ENCODE data around the gene LLGL2. TPM values are rescaled to one million over a fixed set of nuclear protein-coding genes. Genes with fewer than 3 reads are reported as not detected.

Gene LLGL2
- polyA plus RNA-seq, 1 donor, result 149 TPM

GRCh38 chr17:75540923-75541503, 15.5 kb downstream of the LLGL2 start:
- peaks cover 99% of the 10 kb centered on the region for H3K4me1 ChIP-seq (ENCODE audit: control insufficient read depth, insufficient read depth, low read length)

DNA sequence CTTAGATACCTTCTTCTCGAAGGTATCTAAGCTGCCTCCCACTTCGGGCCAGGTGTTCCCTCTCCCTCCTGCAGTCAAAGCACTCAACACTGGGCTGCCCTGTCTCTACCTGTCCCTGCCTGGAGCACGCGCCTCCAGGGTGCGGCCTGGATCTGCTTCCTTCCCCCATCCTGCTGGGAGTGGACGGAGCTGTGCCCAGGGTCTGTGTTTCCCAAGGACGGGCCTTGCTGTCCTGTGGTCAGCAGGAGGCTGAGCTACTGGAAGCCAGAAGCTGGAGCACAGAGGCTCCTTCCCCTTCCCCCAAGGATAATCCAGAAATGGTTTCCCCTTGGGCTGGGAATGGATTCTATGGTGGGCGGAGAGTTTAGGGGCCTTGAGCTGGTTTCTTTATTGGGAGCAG, 16.7 kb downstream of the LLGL2 start:
- peak in 1 of 2 donors; percentile 62 for DNase-seq
- peaks cover 32% of the 10 kb centered on the region for H3K36me3 ChIP-seq (ENCODE audit: control insufficient read depth, insufficient read depth, low read length)
- 40% methylated on average over 1 of the region's 8 CpGs for WGBS (ENCODE audit: insufficient coverage, low lambda C conversion rate)
- no peaks in the 10 kb centered on the region for H3K9me3 ChIP-seq (ENCODE audit: control insufficient read depth, low read depth, low read length)
- no peaks in the 10 kb centered on the region for H3K27me3 ChIP-seq (ENCODE audit: control insufficient read depth, insufficient read depth, low read length)
- H3K27ac ChIP-seq (ENCODE audit: low read length), result peak overlapping the region; percentile 95
- no peak overlapping the region for H3K4me3 ChIP-seq (ENCODE audit: low read length)
- peaks cover 90% of the 10 kb centered on the region for H3K4me1 ChIP-seq (ENCODE audit: control insufficient read depth, insufficient read depth, low read length)

More at GRCh38 chr17:75540923-75541503, 15.5 kb downstream of the LLGL2 start:
- DNase-seq, result no peak
- H3K9me3 ChIP-seq (ENCODE audit: control insufficient read depth, low read depth, low read length), result no peaks in the 10 kb centered on the region
- H3K27me3 ChIP-seq (ENCODE audit: control insufficient read depth, insufficient read depth, low read length), result no peaks in the 10 kb centered on the region
- WGBS (ENCODE audit: insufficient coverage, low lambda C conversion rate), result no CpG with 5 or more reads among the region's 4 CpGs
- H3K36me3 ChIP-seq (ENCODE audit: control insufficient read depth, insufficient read depth, low read length), result peaks cover 24% of the 10 kb centered on the region
- H3K27ac ChIP-seq (ENCODE audit: low read length), result peak overlapping the region; percentile 95
- H3K4me3 ChIP-seq (ENCODE audit: low read length), result no peak overlapping the region

- H3K4me1 ChIP-seq (ENCODE audit: control insufficient read depth, insufficient read depth, low read length), result peaks cover 90% of the 10 kb centered on the region
- H3K4me3 ChIP-seq (ENCODE audit: low read length), result peak overlapping the region; percentile 5
- no peaks in the 10 kb centered on the region for H3K9me3 ChIP-seq (ENCODE audit: control insufficient read depth, low read depth, low read length)
- peaks cover 33% of the 10 kb centered on the region for H3K36me3 ChIP-seq (ENCODE audit: control insufficient read depth, insufficient read depth, low read length)
- no CpG with 5 or more reads among the region's 15 CpGs for WGBS (ENCODE audit: insufficient coverage, low lambda C conversion rate)
- H3K27ac ChIP-seq (ENCODE audit: low read length), result peak overlapping the region; percentile 95
- no peaks in the 10 kb centered on the region for H3K27me3 ChIP-seq (ENCODE audit: control insufficient read depth, insufficient read depth, low read length)
- DNase-seq, result peak; percentile 65 to 83
These were observed 17.3 kb downstream of the LLGL2 start for GRCh38 chr17:75542728-75543336.

GRCh38 chr17:75544250-75544649, 18.8 kb downstream of the LLGL2 start:
- peaks cover 33% of the 10 kb centered on the region for H3K36me3 ChIP-seq (ENCODE audit: control insufficient read depth, insufficient read depth, low read length)
- H3K4me3 ChIP-seq (ENCODE audit: low read length), result no peak overlapping the region
- no CpG with 5 or more reads among the region's 8 CpGs for WGBS (ENCODE audit: insufficient coverage, low lambda C conversion rate)
- peak overlapping the region; percentile 22 for H3K27ac ChIP-seq (ENCODE audit: low read length)
- no peaks in the 10 kb centered on the region for H3K9me3 ChIP-seq (ENCODE audit: control insufficient read depth, low read depth, low read length)
- H3K27me3 ChIP-seq (ENCODE audit: control insufficient read depth, insufficient read depth, low read length), result no peaks in the 10 kb centered on the region
- DNase-seq, result no peak
- H3K4me1 ChIP-seq (ENCODE audit: control insufficient read depth, insufficient read depth, low read length), result peaks cover 89% of the 10 kb centered on the region

DNA sequence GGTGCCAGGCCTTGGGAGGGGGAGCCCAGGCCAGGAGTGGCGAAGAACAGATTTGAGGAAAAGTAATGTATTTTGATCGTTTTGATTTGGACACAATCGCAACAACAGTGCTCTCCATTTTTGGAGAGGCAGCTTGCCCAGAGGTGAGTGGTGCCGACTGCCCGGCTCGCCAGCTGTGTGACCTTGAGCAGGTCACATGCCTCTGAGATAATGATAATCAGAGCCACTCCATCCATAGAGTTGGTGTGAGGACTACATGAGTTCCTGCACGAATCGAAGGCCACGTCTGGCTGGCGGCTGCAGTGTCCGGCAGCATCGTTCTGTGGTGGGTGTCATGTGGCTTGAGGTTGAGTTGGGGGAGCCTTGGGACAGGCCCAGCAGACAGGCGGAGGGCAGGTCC, 20.7 kb downstream of the LLGL2 start:
- Histone ChIP-seq H3K27ac (ENCODE audit: low read length) (no peak overlapping the region), H3K9me3 (ENCODE audit: control insufficient read depth, low read depth, low read length) (no peaks in the 10 kb centered on the region), H3K4me1 (ENCODE audit: control insufficient read depth, insufficient read depth, low read length) (peaks cover 89% of the 10 kb centered on the region), H3K4me3 (ENCODE audit: low read length) (no peak overlapping the region), H3K36me3 (ENCODE audit: control insufficient read depth, insufficient read depth, low read length) (peaks cover 30% of the 10 kb centered on the region), H3K27me3 (ENCODE audit: control insufficient read depth, insufficient read depth, low read length) (no peaks in the 10 kb centered on the region)
- no CpG with 5 or more reads among the region's 13 CpGs for WGBS (ENCODE audit: insufficient coverage, low lambda C conversion rate)
- DNase-seq, result no peak

DNA sequence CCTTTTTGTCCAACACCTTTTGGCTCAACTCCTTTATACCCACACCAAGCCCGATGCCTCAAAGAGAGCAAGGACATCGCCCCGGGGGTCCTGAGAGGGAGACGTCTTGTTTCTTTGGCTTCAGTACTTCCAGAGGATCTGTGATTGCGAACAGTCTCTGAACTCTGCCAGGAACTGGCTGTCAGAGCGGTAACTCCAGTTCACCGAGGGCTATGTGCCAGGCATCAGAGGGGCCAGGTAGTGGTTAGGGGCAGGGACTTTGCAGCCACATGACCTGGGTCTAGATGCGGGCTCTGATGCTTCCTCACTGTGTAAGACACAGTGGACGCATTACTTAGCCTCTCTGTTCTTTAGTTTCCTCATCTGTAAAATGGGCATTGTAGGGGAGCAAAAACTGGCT, 21.6 kb downstream of the LLGL2 start:
- Histone ChIP-seq H3K27me3 (ENCODE audit: control insufficient read depth, insufficient read depth, low read length) (no peaks in the 10 kb centered on the region), H3K9me3 (ENCODE audit: control insufficient read depth, low read depth, low read length) (no peaks in the 10 kb centered on the region), H3K27ac (ENCODE audit: low read length) (no peak overlapping the region), H3K4me3 (ENCODE audit: low read length) (no peak overlapping the region), H3K4me1 (ENCODE audit: control insufficient read depth, insufficient read depth, low read length) (peaks cover 86% of the 10 kb centered on the region), H3K36me3 (ENCODE audit: control insufficient read depth, insufficient read depth, low read length) (peaks cover 34% of the 10 kb centered on the region)
- no peak for DNase-seq
- WGBS (ENCODE audit: insufficient coverage, low lambda C conversion rate), result no CpG with 5 or more reads among the region's 9 CpGs

DNA sequence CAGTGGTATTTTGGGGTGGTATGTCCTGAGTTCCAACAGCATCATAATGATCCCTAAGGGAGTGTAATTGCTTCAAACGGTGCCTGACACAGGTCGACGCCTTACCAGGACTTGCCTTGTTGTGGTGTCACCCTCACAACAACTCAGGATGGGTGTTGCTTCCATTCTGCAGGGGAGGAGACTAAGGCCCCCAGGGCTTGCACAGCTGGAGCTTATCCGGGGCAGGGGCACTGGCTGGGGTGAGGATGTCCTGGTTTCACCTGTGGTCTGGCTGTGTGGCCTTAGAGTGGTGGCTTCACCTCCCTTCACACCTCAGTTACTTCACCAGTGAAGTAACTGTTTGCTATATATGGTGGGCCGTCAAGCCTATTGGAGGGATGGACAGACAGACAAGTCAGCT, 23.3 kb downstream of the LLGL2 start:
- Histone ChIP-seq H3K27me3 (ENCODE audit: control insufficient read depth, insufficient read depth, low read length) (no peaks in the 10 kb centered on the region), H3K9me3 (ENCODE audit: control insufficient read depth, low read depth, low read length) (no peaks in the 10 kb centered on the region), H3K27ac (ENCODE audit: low read length) (peak overlapping the region; percentile 100), H3K4me3 (ENCODE audit: low read length) (no peak overlapping the region), H3K4me1 (ENCODE audit: control insufficient read depth, insufficient read depth, low read length) (peaks cover 86% of the 10 kb centered on the region), H3K36me3 (ENCODE audit: control insufficient read depth, insufficient read depth, low read length) (peaks cover 40% of the 10 kb centered on the region)
- WGBS (ENCODE audit: insufficient coverage, low lambda C conversion rate), result no CpG with 5 or more reads among the region's 5 CpGs
- no peak for DNase-seq

DNA sequence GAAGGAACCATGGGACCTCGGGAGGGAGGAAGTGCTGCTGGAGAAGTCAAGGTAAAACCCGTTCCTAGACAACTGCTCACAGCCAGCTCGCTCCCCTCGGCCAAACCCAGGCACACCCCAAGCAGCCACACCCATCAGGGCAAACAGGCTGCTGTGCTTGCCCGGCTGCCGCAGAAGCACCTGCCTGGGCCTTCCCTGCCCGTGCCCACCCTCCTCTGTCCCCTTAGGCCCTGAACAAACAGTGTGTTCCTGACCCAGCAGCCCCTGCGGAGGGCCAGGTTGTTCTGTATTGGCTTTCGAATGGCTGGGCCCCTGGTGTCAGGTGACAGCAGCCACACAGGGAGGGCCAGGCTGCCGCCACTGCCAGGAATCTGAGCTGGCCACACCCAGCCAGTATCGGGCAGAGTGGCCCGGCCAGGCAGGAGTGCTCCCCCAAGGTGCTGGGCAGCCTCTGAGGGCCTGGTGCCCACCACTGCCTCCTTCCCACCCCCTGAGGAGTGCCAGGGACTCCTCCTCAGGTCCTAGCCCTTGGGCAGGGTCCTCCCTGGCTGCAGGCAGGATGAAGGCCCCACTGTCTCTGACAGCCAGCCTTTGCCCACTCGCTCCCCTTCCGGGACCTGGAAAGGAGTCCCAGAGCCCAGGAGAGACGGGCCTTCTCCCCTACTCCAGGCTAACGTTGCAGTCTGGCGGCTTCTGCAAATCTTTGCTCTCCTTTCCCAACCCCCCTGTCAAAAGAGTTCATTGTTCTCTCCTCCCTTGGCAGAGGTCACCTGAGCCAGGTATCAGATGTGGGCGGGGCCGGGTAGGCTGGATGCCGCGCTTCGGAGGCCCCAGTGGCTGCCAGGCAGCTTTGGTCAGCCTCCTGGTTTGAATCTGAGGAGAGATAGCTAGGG, 24.0 kb downstream of the LLGL2 start:
- peak overlapping the region; percentile 100 for H3K27ac ChIP-seq (ENCODE audit: low read length)
- peaks cover 80% of the 10 kb centered on the region for H3K4me1 ChIP-seq (ENCODE audit: control insufficient read depth, insufficient read depth, low read length)
- H3K36me3 ChIP-seq (ENCODE audit: control insufficient read depth, insufficient read depth, low read length), result peaks cover 38% of the 10 kb centered on the region
- peak overlapping the region; percentile 21 for H3K4me3 ChIP-seq (ENCODE audit: low read length)
- peak; percentile 96 to 99 for DNase-seq
- no peaks in the 10 kb centered on the region for H3K27me3 ChIP-seq (ENCODE audit: control insufficient read depth, insufficient read depth, low read length)
- no CpG with 5 or more reads among the region's 22 CpGs for WGBS (ENCODE audit: insufficient coverage, low lambda C conversion rate)
- no peaks in the 10 kb centered on the region for H3K9me3 ChIP-seq (ENCODE audit: control insufficient read depth, low read depth, low read length)

DNA sequence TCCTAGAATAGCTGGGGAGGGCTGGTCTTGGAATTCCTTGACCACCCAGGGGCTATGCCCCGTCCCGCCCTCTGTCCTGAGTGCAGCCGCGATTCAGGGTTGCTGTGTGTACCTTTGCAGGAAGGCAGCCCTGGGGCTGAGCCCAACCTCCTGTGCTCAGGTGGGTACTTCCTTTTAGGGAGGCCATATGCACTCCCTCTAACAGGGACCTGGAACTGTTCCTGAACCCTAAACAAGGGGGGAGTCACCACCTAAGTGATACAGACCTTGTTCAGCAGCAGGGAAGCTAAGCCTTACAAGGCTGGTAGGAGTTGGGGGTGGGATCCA, 24.6 kb downstream of the LLGL2 start:
- WGBS (ENCODE audit: insufficient coverage, low lambda C conversion rate), result no CpG with 5 or more reads among the region's 4 CpGs
- Histone ChIP-seq H3K4me3 (ENCODE audit: low read length) (no peak overlapping the region), H3K9me3 (ENCODE audit: control insufficient read depth, low read depth, low read length) (no peaks in the 10 kb centered on the region), H3K36me3 (ENCODE audit: control insufficient read depth, insufficient read depth, low read length) (peaks cover 34% of the 10 kb centered on the region), H3K27me3 (ENCODE audit: control insufficient read depth, insufficient read depth, low read length) (no peaks in the 10 kb centered on the region), H3K27ac (ENCODE audit: low read length) (peak overlapping the region; percentile 100), H3K4me1 (ENCODE audit: control insufficient read depth, insufficient read depth, low read length) (peaks cover 74% of the 10 kb centered on the region)
- no peak for DNase-seq

DNA sequence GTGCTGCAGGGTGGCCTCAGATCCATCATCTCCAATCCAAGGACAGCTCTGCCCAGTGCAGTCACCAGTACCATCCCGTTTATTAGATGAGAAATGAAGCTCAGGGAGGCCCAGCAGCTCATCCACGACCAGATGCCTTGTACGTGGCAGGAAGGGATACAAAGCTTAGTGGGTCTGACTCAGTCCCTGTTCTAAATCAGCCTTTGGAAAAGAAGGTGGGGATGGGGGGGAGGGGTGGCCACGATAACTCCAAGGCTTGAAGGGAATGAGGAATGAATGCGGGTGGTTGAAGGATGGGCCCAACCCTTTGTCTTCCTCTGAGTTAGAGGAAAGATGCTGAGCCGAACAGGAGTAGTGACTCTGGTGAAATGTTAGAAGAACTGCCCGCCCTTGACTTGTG, 25.8 kb downstream of the LLGL2 start:
- Histone ChIP-seq H3K4me1 (ENCODE audit: control insufficient read depth, insufficient read depth, low read length) (peaks cover 77% of the 10 kb centered on the region), H3K36me3 (ENCODE audit: control insufficient read depth, insufficient read depth, low read length) (peaks cover 32% of the 10 kb centered on the region), H3K4me3 (ENCODE audit: low read length) (no peak overlapping the region), H3K9me3 (ENCODE audit: control insufficient read depth, low read depth, low read length) (no peaks in the 10 kb centered on the region), H3K27me3 (ENCODE audit: control insufficient read depth, insufficient read depth, low read length) (no peaks in the 10 kb centered on the region), H3K27ac (ENCODE audit: low read length) (peak overlapping the region; percentile 100)
- DNase-seq, result no peak
- no CpG with 5 or more reads among the region's 7 CpGs for WGBS (ENCODE audit: insufficient coverage, low lambda C conversion rate)

Data from large intestine (tissue), 3 donors.